Retinal pigment epithelial cell (primary cell): ENCODE data around the gene TCOF1.
"Not testable (repeated sequence)": the region's sequence is repeated elsewhere in the genome, so short reads cannot be mapped to it uniquely, and the experiment has no call there.

Source experiments
- DNase-seq: peaks from one replicate; pipeline ENCODE4 v3.0.0-alpha.2; 2010; ENCODE audit warnings: low read depth
- H3K4me3 ChIP-seq: 2 replicates; pipeline ENCODE4 v1.5.1; 2011; ENCODE audit warnings: mild to moderate bottlenecking, low read length, control low read depth, moderate library complexity
- TF ChIP-seq, protein P1 (sequence below): conservative IDR thresholded peaks from 2 replicates; pipeline ENCODE4 v1.5.1; 2011; ENCODE audit warnings: low read depth, low read length, control low read depth, inconsistent platforms

Gene TCOF1

DNA sequence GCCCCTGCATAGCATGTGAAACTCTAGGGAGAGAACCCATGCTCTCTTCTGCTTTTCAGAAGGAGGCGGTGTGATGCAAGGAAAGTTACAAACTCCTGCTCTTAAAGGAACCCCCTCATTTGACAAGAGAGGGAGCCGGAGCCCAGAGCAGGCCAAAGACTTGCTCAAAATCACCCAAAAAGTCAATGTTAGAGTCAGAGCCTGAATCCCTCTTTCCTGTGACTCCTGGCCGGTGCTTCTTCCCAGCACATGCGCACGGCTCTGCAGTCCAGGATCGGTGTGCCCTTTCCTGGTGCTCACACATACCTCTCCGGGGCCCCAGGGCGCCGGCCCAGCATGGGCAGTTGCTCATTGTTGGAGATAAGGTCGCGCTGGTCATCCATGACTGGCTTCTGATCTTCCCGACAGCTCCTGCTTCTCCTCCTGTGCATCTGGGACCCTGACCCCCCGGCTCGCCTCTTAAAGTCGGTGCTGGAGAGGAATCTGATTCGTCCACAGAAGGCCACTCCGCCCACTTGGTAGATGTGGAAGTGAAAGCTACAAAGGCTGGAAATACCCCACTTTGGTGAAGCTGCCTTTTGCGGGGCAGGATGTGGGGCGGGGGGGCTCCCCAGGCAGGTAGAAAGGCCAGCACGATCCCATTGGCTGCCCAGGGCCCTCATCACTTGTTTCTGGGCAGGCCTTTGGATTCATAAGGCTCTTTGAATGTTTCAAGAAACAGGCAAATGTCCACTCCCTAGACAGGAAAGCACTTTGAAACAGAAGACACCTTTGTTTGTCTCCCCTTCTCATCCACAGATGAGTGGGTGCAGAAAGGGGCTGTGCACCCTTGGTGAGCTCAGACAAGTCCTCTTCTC is 55.0 kb downstream of the TCOF1 start, which contains the start of gene CD74:
Gene CD74 (minus strand): TSS at position 592 of the 857 bp plus-strand sequence. CDS start 161 bp downstream, at position 431.
- peak within 1 kb of the TSS; percentile 56 for H3K4me3 ChIP-seq
- TF ChIP-seq, protein P1, sequence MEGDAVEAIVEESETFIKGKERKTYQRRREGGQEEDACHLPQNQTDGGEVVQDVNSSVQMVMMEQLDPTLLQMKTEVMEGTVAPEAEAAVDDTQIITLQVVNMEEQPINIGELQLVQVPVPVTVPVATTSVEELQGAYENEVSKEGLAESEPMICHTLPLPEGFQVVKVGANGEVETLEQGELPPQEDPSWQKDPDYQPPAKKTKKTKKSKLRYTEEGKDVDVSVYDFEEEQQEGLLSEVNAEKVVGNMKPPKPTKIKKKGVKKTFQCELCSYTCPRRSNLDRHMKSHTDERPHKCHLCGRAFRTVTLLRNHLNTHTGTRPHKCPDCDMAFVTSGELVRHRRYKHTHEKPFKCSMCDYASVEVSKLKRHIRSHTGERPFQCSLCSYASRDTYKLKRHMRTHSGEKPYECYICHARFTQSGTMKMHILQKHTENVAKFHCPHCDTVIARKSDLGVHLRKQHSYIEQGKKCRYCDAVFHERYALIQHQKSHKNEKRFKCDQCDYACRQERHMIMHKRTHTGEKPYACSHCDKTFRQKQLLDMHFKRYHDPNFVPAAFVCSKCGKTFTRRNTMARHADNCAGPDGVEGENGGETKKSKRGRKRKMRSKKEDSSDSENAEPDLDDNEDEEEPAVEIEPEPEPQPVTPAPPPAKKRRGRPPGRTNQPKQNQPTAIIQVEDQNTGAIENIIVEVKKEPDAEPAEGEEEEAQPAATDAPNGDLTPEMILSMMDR = no peak
- DNase-seq = no peak

DNA sequence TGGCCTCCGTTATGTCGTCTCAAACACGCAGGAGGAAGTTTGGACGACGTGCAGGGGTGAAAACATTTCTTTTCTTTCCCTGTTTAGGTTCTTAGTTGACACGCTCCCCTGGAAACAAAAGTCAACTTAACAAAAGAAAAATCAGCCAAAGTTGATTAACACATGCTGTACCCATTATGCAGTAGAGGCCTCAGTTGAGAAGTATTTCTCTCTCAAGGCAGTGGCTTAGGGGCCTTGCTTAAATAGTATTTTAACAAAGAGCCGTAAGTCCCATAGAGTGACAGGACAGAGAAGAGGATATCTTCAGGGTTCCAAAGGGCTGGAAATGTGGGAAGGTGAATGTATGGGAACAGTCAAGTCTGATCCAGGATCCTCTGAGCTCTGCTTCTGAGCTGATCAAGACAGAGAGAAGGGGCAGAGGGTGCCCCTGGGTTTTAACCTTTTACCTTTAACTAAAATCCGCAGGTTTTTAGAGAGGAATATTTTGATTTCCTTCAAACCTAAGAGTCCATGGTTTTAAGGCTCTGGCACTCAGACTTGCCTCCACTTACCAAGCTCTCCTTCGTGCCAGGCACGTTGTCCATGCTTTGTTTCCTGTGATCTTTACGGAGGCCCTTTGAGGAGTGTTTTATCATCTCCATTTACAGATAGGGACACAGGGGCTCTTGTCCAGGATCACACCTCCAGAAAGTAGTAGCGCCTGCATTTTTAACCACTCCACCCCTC is 55.8 kb downstream of the TCOF1 start:
- DNase-seq = no peak
- TF ChIP-seq, protein P1 = no peak
- H3K4me3 ChIP-seq = peak overlapping the region; percentile 56

DNA sequence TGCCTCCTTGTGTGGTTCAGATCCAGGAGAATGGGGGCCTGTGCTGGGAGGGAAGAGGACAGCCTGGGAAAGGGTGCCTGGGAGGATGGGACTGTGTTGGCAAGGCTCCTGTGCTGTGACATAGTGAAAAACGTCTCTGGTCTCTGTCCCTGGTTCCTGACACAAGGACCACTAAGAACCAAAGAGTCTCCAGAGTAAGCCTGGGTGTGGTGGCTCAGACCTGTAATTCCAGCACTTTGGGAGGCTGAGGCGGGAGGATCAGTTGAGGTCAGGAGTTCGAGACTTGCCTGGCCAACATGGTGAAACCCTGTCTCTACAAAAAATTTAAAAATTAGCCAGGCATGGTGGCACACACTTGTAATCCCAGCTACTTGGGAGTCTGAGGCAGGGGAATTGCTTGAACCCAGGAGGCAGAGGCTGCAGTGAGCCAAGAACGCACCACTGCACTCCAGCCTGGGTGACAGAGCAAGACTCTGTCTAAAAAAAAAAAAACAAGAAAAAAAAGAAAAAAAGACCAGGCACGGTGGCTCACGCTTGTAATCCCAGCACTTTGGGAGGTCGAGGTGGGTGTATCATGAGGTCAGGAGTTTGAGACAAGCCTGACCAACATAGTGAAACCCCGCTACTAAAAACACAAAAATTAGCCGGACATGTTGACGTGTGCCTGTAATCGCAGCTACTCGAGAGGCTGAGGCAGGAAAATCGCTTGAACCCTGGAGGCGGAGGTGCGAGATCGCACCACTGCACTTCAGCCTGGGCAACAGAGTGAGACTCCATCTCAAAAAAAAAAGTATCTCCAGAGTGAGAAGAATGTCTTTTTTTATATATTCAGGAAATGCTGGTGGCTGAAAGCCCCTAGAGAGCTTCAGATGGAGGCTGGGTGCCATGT is 56.6 kb downstream of the TCOF1 start:
- H3K4me3 ChIP-seq, DNase-seq: not testable (repeated sequence)

DNA sequence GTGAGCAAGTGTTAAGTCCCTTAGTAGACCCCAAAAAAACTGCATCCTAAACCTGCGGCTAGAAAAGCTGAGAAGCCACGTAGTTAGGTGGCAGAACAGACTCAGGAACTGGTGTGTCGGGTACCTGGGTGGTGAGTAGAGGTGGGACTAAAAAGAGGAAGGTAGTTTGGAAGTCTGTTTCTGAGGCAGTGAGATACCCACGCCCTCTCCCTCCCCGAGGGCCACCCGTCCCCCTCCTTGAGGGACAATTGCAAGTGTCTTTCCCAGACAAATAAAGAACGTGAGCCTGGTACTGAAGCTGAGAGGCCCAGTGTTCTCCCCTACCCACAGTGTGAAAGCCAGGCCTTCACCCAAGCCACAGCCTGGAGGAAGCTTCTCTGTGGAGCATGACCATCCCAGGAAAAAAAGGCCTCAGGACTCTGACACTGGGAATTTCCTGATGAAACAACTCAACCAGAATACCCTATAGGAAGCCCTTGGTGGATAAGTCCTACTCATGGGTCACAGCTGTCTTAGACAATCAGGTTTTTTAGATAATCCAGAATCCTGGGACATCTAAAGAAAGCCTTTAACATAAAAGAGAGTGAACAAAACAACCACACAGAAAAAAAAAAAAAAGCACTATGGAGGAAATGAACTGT is 62.3 kb downstream of the TCOF1 start:
- H3K4me3 ChIP-seq = no peak overlapping the region
- no peak for DNase-seq
- TF ChIP-seq, protein P1 = no peak

DNA sequence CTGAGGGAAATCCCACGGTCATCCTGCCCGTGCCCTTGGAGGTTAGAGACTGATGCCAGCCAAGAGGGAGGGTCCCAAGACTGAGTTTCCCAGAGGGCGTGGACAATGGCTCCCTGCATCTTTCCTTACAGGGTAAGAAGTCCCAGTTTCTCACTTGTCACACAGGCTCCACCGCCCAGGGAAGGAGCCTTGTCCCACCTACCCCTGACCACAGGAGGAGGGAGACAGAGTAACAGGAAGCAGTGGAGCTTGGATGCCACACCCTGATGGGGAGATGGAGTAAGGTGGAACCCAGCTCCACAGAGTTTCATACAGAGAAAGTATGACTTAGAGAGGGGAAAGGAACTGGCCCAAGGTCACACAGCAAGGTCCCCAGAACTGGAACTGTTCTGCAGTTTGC is 64.6 kb downstream of the TCOF1 start:
- no peak overlapping the region for H3K4me3 ChIP-seq
- DNase-seq = no peak
- TF ChIP-seq, protein P1 = no peak

DNA sequence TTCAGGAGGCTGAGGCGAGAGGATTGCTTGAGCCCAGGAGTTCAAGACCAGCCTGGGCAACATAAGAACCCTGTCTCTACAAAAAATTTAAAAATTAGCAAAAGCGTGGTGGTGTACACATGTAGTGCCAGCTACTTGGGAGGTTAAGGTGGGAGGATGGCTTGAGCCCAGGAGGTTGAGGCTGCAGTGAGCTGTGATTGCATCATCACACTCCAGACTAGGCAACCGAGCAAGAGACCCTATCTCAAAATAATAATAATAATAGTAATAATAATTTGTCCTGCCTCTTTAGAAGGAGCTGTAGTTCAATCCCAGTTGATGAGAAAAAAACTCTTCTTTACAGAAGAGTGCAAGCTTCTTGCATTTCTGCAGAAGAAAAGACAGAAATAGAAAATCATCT is 65.3 kb downstream of the TCOF1 start:
- no peak for DNase-seq
- H3K4me3 ChIP-seq = no peak overlapping the region
- TF ChIP-seq, protein P1 = no peak

DNA sequence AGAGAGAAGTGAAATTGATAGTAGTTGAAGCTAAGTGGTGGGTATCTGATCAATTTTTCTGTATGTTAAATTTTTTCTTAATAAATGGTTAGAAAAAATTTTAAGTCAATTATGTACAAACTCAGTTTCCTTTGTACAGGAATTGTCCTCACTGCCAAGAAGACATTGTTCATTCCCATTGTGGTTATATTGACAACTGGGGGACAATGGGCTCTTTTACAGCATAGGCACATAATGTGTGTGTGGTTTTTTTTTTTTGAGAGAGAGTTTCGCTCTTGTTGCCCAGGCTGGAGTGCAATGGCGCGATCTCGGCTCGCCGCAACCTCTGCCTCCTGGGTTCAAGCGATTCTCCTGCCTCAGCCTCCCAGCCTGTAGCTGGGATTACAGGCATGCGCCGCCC is 68.7 kb downstream of the TCOF1 start:
- DNase-seq, H3K4me3 ChIP-seq: not testable (repeated sequence)
